NCI-H2171 treated with DMSO at 0.1 percent for 48 hours (cell line): ENCODE measurements around the gene EIF2D.
A peak's percentile ranks its signal among the peaks of the same experiment; 100 is the strongest.

ENCODE experiments used
- DNase-seq: peaks from one replicate; lab custom pipeline; 2025; lab: John Stamatoyannopoulos, UW

EIF2D gene

GRCh38 chr1:206547104-206547503, 65.2 kb downstream of the EIF2D start:
- DNase-seq: peak; percentile 11

GRCh38 chr1:206545351-206545750, 66.9 kb downstream of the EIF2D start:
- DNase-seq: no peak

- peak; percentile 38 for DNase-seq
Measured at GRCh38 chr1:206544562-206545257, 67.6 kb downstream of the EIF2D start.
